HG03045 (cell line): Measurements from ENCODE around the gene SMIM27.

ENCODE experiments used
- ATAC-seq: cut with Tn5 transposase; IDR thresholded peaks from one replicate; pipeline ENCODE4 v1.9.1; 2021; ENCODE audit warnings: mild to moderate bottlenecking, moderate library complexity; ENCODE audit not compliant: unreplicated experiment

Gene SMIM27

DNA sequence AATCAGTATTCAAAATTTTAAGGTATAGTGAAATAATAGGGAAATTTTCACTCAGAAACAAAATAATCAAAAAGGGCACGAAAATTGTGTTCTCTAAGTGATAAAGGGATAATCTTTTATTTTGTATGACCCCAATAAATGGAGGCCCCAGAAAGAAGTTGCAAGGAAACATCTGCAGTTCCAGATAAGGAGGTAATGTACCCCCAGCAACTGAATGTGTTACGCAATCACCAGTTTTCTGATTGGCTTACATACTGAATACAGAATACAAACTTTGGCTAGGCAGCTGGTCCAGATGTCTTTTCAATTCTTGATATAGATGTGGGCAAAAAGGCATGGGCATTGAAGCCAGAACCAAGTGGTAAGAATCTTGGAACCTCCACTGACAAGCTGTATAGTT lies 2.0 kb downstream of the SMIM27 start:
- no peak for ATAC-seq

- no peak for ATAC-seq
Observed at GRCh38 chr9:32554591-32554990, 2.5 kb downstream of the SMIM27 start.

DNA sequence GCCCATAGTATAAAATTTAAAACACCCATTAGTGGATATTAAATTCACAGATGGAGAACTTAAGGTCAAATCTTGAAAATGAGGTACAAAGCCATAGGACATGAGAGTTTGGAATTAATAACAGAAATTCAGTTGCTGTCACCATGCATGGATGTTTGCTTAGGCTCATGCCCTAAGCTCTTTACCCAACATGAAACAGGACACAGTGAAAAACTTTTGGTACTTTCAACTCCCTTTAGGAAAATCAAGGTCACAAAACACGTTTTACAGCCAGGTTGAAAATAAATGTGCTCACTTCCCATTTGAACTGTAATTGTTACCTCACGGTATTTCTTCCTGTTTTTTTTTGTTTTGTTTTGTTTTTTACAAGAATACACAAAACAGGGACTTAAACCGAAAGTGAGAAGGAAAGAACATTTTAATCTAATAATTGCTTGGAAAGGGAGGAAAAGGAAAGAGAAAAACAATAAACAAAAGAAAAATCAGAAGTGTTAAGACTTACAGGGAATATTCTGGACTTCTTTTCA lies 6.3 kb downstream of the SMIM27 start:
- ATAC-seq = no peak

DNA sequence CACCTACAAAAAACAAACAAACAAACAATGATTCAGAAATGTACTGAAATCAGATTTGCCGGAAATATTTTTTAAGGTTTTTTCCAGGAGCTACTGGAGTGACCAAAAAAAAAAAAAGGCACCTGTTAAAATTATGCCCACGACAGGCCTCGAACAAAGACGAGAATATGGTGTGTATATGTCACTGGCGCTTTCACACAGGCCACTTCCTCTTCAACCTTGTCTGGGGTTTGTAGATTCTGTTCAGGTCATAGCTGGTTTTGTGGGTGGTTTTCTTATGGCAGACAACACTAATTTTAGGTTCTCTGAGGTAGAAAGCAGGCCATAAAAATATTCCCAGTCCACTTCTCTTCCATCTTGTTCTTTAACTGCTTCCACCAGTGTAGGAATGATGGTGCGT lies 13.8 kb downstream of the SMIM27 start:
- no peak for ATAC-seq

DNA sequence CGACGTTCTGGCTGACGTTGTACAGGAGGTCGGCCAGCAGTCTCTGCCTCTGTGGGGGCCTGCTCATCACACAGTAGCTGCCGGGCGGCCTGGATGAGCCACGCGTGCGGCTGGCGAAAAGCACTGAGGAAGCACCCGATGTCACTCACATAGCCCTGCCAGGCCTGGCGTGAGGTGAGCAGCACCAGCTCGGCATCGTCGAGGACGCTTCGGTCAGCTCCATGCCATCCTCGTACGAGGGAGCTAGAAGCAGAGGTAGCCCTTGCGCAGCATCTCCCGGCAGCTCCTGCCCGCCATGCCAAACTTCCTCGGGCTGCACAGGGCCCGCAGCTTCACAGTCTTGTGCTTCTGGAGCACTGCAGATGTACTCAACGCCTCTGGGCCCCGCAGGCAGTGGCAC lies 14.6 kb downstream of the SMIM27 start:
- no peak for ATAC-seq

GRCh38 chr9:32570262-32570661 lies 18.1 kb downstream of the SMIM27 start:
- ATAC-seq = no peak

GRCh38 chr9:32571969-32572899 lies 20.1 kb downstream of the SMIM27 start:
- peak; percentile 85 for ATAC-seq

- ATAC-seq = peak; percentile 83
Observed at GRCh38 chr9:32572900-32573523, 20.9 kb downstream of the SMIM27 start, which contains the start of gene NDUFB6. Gene NDUFB6, minus strand, starts transcription at chr9:32573159. Its CDS starts 99 bp downstream, at chr9:32573060.

DNA sequence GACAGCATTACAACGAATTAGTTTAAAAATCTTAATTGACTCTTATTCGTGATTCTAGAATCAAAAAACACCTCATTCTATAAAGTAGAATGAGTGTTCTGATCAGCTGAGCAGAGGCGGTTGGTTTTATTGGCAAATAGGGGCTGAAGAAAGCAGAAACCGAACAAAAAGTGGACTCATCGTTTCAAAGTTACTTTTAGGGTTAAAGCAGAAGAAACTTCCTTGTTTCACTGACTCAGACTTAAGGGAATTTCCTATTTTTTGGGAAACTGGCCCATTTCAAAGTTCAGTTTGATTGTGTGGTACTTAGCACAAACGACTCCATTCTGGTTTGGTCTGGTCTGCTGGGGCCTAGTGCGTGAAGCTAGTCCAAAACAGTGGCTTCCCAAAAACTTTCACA lies 21.7 kb downstream of the SMIM27 start:
- no peak for ATAC-seq

GRCh38 chr9:32574858-32575257 lies 22.7 kb downstream of the SMIM27 start:
- ATAC-seq = no peak

GRCh38 chr9:32577316-32577715 lies 25.2 kb downstream of the SMIM27 start:
- no peak for ATAC-seq

- no peak for ATAC-seq
Observed at GRCh38 chr9:32578976-32579375, 26.8 kb downstream of the SMIM27 start.

GRCh38 chr9:32579706-32580331 lies 27.7 kb downstream of the SMIM27 start:
- ATAC-seq = no peak

- no peak for ATAC-seq
Observed at GRCh38 chr9:32580631-32581300, 28.6 kb downstream of the SMIM27 start.

- ATAC-seq = no peak
Observed at GRCh38 chr9:32581512-32582143, 29.5 kb downstream of the SMIM27 start.

DNA sequence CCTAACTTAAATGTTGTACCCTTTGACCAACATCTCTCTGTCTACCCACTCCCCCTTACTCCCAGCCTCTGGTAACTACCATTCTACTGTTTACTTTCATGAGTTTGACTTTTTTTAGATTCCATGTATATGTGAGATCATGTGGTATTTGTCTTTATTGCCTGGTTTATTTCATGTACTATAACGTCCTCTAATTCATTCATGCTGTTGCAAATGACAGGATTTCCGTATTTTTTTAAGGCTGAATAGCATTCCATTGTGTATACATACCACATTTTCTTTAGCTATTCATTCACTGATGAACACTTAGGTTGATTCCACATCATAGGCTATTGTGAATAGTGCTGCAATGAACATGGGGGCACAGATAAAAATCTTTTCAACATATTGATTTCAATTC lies 32.7 kb downstream of the SMIM27 start:
- no peak for ATAC-seq

DNA sequence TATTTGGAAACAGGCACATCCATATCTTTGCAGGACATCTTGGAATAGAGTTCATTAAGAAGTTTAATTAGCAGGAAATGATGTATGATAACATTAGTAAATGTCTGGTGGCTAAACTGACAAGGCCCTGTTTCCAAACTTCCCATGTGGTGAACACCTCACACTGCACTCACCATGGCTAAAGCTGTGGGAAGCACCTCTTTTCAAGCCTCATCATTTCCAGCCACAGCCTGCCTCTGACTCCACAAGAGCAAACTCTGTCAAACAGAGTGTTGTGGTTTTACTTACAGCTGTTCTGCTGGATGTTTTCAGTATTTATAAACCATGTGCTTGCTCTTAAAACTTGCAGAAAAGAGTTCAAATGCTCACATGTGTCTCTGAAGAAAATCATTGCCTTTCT lies 35.8 kb downstream of the SMIM27 start:
- ATAC-seq = no peak

- peak; percentile 55 for ATAC-seq
Observed at GRCh38 chr9:32589083-32589723, 37.1 kb downstream of the SMIM27 start.

GRCh38 chr9:32590476-32590875 lies 38.3 kb downstream of the SMIM27 start:
- no peak for ATAC-seq

DNA sequence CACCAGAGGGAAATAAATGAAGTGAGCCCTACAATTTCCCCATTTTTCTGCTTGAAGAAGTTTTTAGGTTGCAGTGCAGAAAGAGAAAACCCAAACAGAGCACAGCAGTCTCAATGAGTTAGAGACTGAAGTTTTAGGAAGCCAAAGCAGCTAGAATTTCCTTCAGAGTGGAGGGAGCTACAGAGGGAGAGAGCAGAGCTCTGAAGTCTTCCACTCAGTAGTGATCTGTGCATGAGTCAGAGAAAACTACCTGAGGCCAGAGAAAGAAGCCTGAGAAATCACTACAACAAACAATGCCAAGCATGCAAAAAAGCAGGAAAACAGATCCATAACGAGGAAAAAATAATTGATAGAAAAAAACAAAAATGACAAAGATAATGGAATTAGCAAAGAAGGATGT lies 38.8 kb downstream of the SMIM27 start:
- no peak for ATAC-seq
